Hepatocyte (in vitro differentiated cells): ENCODE results near the gene TAF1A. TPM values are rescaled to one million over a fixed set of nuclear protein-coding genes. Genes with fewer than 3 reads are reported as not detected.

Experiments
- DNase-seq: peaks from one replicate; pipeline ENCODE4 v3.0.0-alpha.2; 2016; ENCODE audit warnings: low spot score
- H2AFZ ChIP-seq: fragments of 200-600 bp; sonication (generic); 2 replicates; pipeline ENCODE4 v1.6.0; 2016; ENCODE audit warnings: antibody characterized with exemption, mild to moderate bottlenecking
- H3K27ac ChIP-seq: fragments of 200-600 bp; sonication (generic); 2 replicates; pipeline ENCODE4 v1.5.1; 2016; ENCODE audit warnings: mild to moderate bottlenecking
- H3K27me3 ChIP-seq: fragments of 200-600 bp; sonication (generic); 2 replicates; pipeline ENCODE4 v1.6.1; 2016
- H3K36me3 ChIP-seq: fragments of 200-600 bp; sonication (generic); replicated peaks from 2 replicates; pipeline ENCODE4 v1.5.1; 2016; ENCODE audit warnings: low read depth; ENCODE audit not compliant: insufficient read depth
- H3K4me1 ChIP-seq: fragments of 200-600 bp; sonication (generic); 2 replicates; pipeline ENCODE4 v1.5.1; 2016; ENCODE audit warnings: mild to moderate bottlenecking, moderate library complexity; ENCODE audit not compliant: insufficient read depth
- H3K4me2 ChIP-seq: fragments of 200-600 bp; sonication (generic); 2 replicates; pipeline ENCODE4 v1.6.0; 2016
- H3K4me3 ChIP-seq: fragments of 200-600 bp; sonication (generic); 2 replicates; pipeline ENCODE4 v1.5.1; 2016; ENCODE audit warnings: mild to moderate bottlenecking
- H3K79me2 ChIP-seq: fragments of 200-600 bp; sonication (generic); 2 replicates; pipeline ENCODE4 v1.6.0; 2017; ENCODE audit warnings: mild to moderate bottlenecking
- H3K9me2 ChIP-seq: fragments of 200-600 bp; sonication (generic); replicated peaks from 2 replicates; pipeline ENCODE4 v1.6.0; 2017; ENCODE audit warnings: mild to moderate bottlenecking; ENCODE audit not compliant: insufficient read depth
- H3K9me3 ChIP-seq: fragments of 200-600 bp; sonication (generic); 2 replicates; pipeline ENCODE4 v1.5.1; 2016; ENCODE audit warnings: low read depth, mild to moderate bottlenecking
- H4K20me1 ChIP-seq: fragments of 200-600 bp; sonication (generic); 2 replicates; pipeline ENCODE4 v1.6.0; 2016; ENCODE audit warnings: mild to moderate bottlenecking; ENCODE audit not compliant: insufficient read depth, poor library complexity, severe bottlenecking
- EZH2 ChIP-seq: fragments of 200-600 bp; sonication (generic); IDR thresholded peaks from 2 replicates; pipeline ENCODE4 v1.6.1; 2016; ENCODE audit warnings: antibody characterized with exemption, mild to moderate bottlenecking, borderline replicate concordance
- EZH2phosphoT487 ChIP-seq: fragments of 200-600 bp; sonication (generic); IDR thresholded peaks from one replicate; pipeline ENCODE4 v1.6.1; 2018; ENCODE audit warnings: antibody characterized with exemption, mild to moderate bottlenecking, low read depth, moderate library complexity; ENCODE audit not compliant: unreplicated experiment, severe bottlenecking
- WGBS: methylation state at CpG from one replicate; pipeline ENCODE4 v1.1.6; 2016; ENCODE audit warnings: low lambda C conversion rate; ENCODE audit errors: missing lambda C conversion rate; 5-methylcytosine and 5-hydroxymethylcytosine counted together
- polyA plus RNA-seq: library from polyadenylated mRNA; unstranded; fragments of >200 nt; fragmentation: Nextera tagmentation; extraction: Ambion mirVana; gene quantifications from 2 replicates; pipeline ENCODE4 v1.2.1, GENCODE V29; 2016
- total RNA-seq: library from RNA; depleted of rRNA; stranded (reverse); fragments of >200 nt; gene quantifications from 2 replicates; pipeline ENCODE4 v1.2.3, GENCODE V29; 2014
- TF ChIP-seq, protein P1 (sequence below): fragments of 200-600 bp; sonication (generic); IDR thresholded peaks from 2 replicates; pipeline ENCODE4 v1.5.1; 2016; ENCODE audit warnings: antibody characterized with exemption, mild to moderate bottlenecking; ENCODE audit not compliant: poor library complexity

The TAF1A gene
- total and polyA plus RNA-seq, 2 experiments from 2014 or later, result 5.2 to 6.5 TPM

DNA sequence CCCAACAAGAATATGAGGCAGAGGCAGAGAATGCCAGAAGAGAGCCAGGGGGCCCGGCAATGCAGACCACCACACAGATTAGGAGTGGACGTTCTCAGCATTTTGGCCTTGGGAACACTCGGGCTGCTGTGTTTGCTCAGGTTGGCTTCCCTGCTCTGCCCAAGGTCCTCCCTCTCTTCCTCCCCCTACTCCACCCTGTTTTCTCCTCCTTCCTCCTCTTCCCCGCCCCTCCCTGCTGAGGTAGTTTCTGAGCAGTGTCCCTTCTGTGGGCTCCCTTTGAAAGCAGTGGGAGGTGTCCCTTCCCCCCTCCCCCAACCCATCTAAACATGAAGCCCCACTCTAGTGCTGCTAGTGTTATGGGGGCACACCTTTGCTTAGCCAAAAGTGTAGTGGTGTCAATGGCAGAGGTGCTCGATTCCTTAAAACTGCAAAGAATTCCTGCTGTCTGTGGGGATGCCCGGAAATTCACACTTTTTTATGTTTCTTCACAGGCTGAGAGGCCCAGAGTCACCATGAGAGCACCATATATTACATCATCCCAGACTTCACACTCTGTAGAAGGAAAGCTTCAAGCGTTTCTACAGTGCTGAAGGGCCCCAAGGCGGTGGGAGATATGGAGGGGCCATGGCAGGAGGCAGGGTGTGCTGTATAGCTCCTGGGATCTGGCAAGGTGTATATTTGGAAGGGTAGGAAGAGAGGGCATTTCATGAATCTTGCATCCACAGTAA is 41.6 kb downstream of the TAF1A start, which contains the start of gene HHIPL2:
Gene HHIPL2 (minus strand): TSS at position 161 of the 728 bp plus-strand sequence. CDS start 60 bp downstream, at position 101.
- Histone ChIP-seq H3K27ac (peak within 1 kb of the TSS; percentile 16), H2AFZ (no peak within 1 kb of the TSS), H3K9me2 (no peaks in the 10 kb centered on the region), H3K4me3 (no peak within 1 kb of the TSS), H3K4me2 (peak within 1 kb of the TSS; percentile 35), H3K4me1 (peaks cover 9% of the 10 kb centered on the region), H3K9me3 (no peaks in the 10 kb centered on the region), H3K79me2 (no peaks in the 10 kb centered on the region), H3K27me3 (no peaks in the 10 kb centered on the region), H4K20me1 (no peaks in the 10 kb centered on the region), H3K36me3 (no peaks in the 10 kb centered on the region)
- 65% methylated on average over 8 of the region's 8 CpGs for WGBS
- DNase-seq, result no peak
- TF ChIP-seq EZH2phosphoT487 (no peak), EZH2 (no peak)
- TF ChIP-seq, protein P1, sequence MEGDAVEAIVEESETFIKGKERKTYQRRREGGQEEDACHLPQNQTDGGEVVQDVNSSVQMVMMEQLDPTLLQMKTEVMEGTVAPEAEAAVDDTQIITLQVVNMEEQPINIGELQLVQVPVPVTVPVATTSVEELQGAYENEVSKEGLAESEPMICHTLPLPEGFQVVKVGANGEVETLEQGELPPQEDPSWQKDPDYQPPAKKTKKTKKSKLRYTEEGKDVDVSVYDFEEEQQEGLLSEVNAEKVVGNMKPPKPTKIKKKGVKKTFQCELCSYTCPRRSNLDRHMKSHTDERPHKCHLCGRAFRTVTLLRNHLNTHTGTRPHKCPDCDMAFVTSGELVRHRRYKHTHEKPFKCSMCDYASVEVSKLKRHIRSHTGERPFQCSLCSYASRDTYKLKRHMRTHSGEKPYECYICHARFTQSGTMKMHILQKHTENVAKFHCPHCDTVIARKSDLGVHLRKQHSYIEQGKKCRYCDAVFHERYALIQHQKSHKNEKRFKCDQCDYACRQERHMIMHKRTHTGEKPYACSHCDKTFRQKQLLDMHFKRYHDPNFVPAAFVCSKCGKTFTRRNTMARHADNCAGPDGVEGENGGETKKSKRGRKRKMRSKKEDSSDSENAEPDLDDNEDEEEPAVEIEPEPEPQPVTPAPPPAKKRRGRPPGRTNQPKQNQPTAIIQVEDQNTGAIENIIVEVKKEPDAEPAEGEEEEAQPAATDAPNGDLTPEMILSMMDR, result no peak

DNA sequence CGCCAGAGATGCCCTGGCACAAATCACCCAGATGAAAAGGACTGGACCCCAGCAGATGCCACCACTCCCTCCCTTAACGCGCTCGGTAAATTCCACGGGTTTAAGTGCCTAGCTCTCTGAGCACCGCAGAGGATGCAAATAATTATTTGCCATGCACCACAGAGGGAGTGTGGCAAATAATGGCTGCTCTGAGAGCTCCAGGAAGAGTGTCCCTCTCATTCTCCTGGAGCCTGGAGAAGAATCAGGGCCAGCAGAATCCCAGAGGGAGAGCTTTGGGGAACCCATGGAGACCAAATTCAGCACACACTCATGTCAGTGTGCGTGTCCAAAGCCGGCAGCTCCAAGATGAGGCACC is 42.5 kb downstream of the TAF1A start:
- no peaks in the 10 kb centered on the region for H3K79me2 ChIP-seq
- H3K27me3 ChIP-seq, result no peaks in the 10 kb centered on the region
- no peak overlapping the region for H3K4me3 ChIP-seq
- WGBS, result 58% methylated on average over 8 of the region's 8 CpGs
- H3K36me3 ChIP-seq, result no peaks in the 10 kb centered on the region
- no peak overlapping the region for H3K27ac ChIP-seq
- TF ChIP-seq EZH2phosphoT487 (no peak), EZH2 (no peak)
- TF ChIP-seq, protein P1, result no peak
- peaks cover 9% of the 10 kb centered on the region for H3K4me1 ChIP-seq
- H2AFZ ChIP-seq, result no peak overlapping the region
- H3K9me2 ChIP-seq, result no peaks in the 10 kb centered on the region
- H4K20me1 ChIP-seq, result no peaks in the 10 kb centered on the region
- no peaks in the 10 kb centered on the region for H3K9me3 ChIP-seq
- peak overlapping the region; percentile 35 for H3K4me2 ChIP-seq
- no peak for DNase-seq

DNA sequence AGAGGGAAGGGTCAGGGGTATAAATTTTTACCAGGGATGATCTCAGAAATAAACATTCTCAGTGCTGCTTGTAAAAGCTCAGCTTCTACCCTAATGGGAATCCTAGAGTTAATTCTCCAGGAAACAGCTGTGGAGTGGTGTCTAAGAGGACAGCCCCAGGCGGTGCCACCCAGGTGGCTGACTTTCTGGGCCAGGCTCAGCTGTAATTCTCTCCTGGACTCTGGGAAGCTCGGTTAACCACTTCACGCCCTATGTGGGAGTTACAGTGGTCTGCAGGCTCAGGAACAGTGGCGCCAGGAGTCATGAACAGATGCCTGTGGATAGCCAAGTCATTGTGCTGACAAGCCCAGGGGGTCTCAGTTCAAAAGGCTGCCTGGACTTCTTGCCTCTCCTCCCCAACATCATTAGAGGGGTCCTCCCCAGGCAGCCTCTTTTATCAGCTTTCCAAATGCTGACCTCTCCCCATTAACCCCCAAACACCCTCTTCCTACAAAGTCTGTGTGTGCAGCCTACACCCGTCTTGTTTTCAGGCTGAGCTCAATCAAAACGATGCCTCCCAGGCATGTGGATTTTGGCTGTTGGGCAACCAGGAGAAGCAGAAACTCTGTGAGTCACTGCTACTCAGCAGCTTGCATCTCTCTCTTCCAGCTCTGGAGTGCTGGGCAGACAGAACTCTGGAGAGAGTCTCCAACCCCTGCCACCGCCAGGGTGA is 43.0 kb downstream of the TAF1A start:
- 14% methylated on average over 7 of the region's 7 CpGs for WGBS

More for the DNA sequence above, 43.0 kb downstream of the TAF1A start:
- H3K27me3 ChIP-seq, result no peaks in the 10 kb centered on the region
- H3K4me1 ChIP-seq, result peaks cover 9% of the 10 kb centered on the region
- H3K9me2 ChIP-seq, result no peaks in the 10 kb centered on the region
- TF ChIP-seq, protein P1, result no peak
- TF ChIP-seq EZH2phosphoT487 (no peak), EZH2 (no peak)
- H3K9me3 ChIP-seq, result no peaks in the 10 kb centered on the region
- peak overlapping the region; percentile 16 for H3K27ac ChIP-seq
- no peaks in the 10 kb centered on the region for H3K79me2 ChIP-seq
- no peak overlapping the region for H3K4me3 ChIP-seq
- H2AFZ ChIP-seq, result no peak overlapping the region
- H4K20me1 ChIP-seq, result no peaks in the 10 kb centered on the region
- peak overlapping the region; percentile 35 for H3K4me2 ChIP-seq
- H3K36me3 ChIP-seq, result no peaks in the 10 kb centered on the region
- peak; percentile 54 for DNase-seq
